K562 (cell line): Measurements from ENCODE around the gene MPZL1. TPM values are rescaled to one million over a fixed set of nuclear protein-coding genes. Genes with fewer than 3 reads are reported as not detected.

Source experiments
- DPF2 ChIP-seq: fragments of 450-650 bp; IDR thresholded peaks from 2 replicates; pipeline ENCODE4 v1.6.1; 2016
- EP400 ChIP-seq: fragments of 450-650 bp; IDR thresholded peaks from 2 replicates; pipeline ENCODE4 v1.6.1; 2017; ENCODE audit warnings: antibody characterized with exemption, mild to moderate bottlenecking, moderate library complexity
- ESRRA ChIP-seq: fragments of 450-650 bp; IDR thresholded peaks from 2 replicates; pipeline ENCODE4 v1.6.1; 2014; ENCODE audit warnings: low read depth, mild to moderate bottlenecking, moderate library complexity, borderline replicate concordance
- FIP1L1 ChIP-seq: fragments of 200-400 bp; formaldehyde crosslinking; IDR thresholded peaks from 2 replicates; pipeline ENCODE4 v1.6.1; 2018; ENCODE audit warnings: mild to moderate bottlenecking, low read depth, low read length; ENCODE audit not compliant: poor library complexity, severe bottlenecking
- FOSL1 ChIP-seq: fragments of 200-800 bp; sonication (Bioruptor generic); conservative IDR thresholded peaks from 2 replicates; pipeline ENCODE4 v1.6.1; 2016; ENCODE audit warnings: missing genetic modification characterization, missing compliant biosample characterization
- MTF1 ChIP-seq: fragments of 250-450 bp; sonication (Bioruptor Pico); IDR thresholded peaks from 2 replicates; pipeline ENCODE4 v1.9.0; 2021; ENCODE audit warnings: moderate library complexity, mild to moderate bottlenecking, inconsistent platforms, borderline replicate concordance
- NFRKB ChIP-seq: fragments of 450-650 bp; IDR thresholded peaks from 2 replicates; pipeline ENCODE4 v1.6.1; 2016; ENCODE audit warnings: low read depth
- NR4A1 ChIP-seq, 2 experiments: fragments of 250-450 bp in 1 of 2; fragments of 450-650 bp in 1 of 2; sonication (Bioruptor Pico) in 1 of 2; IDR thresholded peaks; 2 replicates each; pipeline versions ENCODE4 v1.4.0 to v1.6.1; 2016 to 2020; ENCODE audit warnings: mild to moderate bottlenecking in 2 of 2, missing compliant biosample characterization in 1 of 2, missing genetic modification characterization in 1 of 2, moderate library complexity in 1 of 2
- PCBP1 ChIP-seq: fragments of 200-400 bp; formaldehyde crosslinking; IDR thresholded peaks from 2 replicates; pipeline ENCODE4 v1.6.1; 2018; ENCODE audit warnings: mild to moderate bottlenecking, low read depth, low read length; ENCODE audit not compliant: poor library complexity, severe bottlenecking
- PHF8 ChIP-seq: fragments of 200-600 bp; sonication (generic); IDR thresholded peaks from 2 replicates; pipeline ENCODE4 v1.6.1; 2012; ENCODE audit warnings: mixed run types, mild to moderate bottlenecking, inconsistent platforms, low read length, moderate library complexity, borderline replicate concordance
- POLR2G ChIP-seq: fragments of 200-400 bp; formaldehyde crosslinking; IDR thresholded peaks from 2 replicates; pipeline ENCODE4 v1.6.1; 2017; ENCODE audit warnings: low read depth, mild to moderate bottlenecking, antibody characterized with exemption, low read length, moderate library complexity
- RBM17 ChIP-seq: fragments of 200-400 bp; formaldehyde crosslinking; IDR thresholded peaks from 2 replicates; pipeline ENCODE4 v1.6.1; 2017; ENCODE audit warnings: low read depth, mild to moderate bottlenecking, low read length, borderline replicate concordance
- SLC30A9 ChIP-seq: fragments of 250-450 bp; sonication (Bioruptor Pico); IDR thresholded peaks from 2 replicates; pipeline ENCODE4 v1.8.0; 2022; ENCODE audit warnings: mild to moderate bottlenecking, moderate library complexity
- SMARCC2 ChIP-seq: fragments of 450-650 bp; IDR thresholded peaks from 2 replicates; pipeline ENCODE4 v1.6.1; 2017; ENCODE audit warnings: antibody characterized with exemption, moderate library complexity, mild to moderate bottlenecking, low read depth
- U2AF1 ChIP-seq: fragments of 200-400 bp; formaldehyde crosslinking; optimal IDR thresholded peaks from 2 replicates; pipeline ENCODE3; 2017; ENCODE audit warnings: mild to moderate bottlenecking, low read depth, low read length, moderate library complexity
- ZBTB7A ChIP-seq: IDR thresholded peaks from 2 replicates; pipeline ENCODE4 v1.6.1; 2011; ENCODE audit warnings: low read depth, mild to moderate bottlenecking, low read length, moderate library complexity, borderline replicate concordance; ENCODE audit not compliant: control insufficient read depth
- ZNF146 ChIP-seq: IDR thresholded peaks from one replicate; pipeline ENCODE4 v1.6.1; 2018; ENCODE audit warnings: missing compliant biosample characterization; ENCODE audit not compliant: unreplicated experiment
- ZNF24 ChIP-seq: fragments of 450-650 bp; IDR thresholded peaks from 2 replicates; pipeline ENCODE4 v1.6.1; 2016
- ZNF589 ChIP-seq: fragments of 200-800 bp; sonication (Bioruptor generic); IDR thresholded peaks from 2 replicates; pipeline ENCODE4 v1.6.1; 2016; ENCODE audit warnings: low read depth, missing genetic modification characterization, missing compliant biosample characterization
- ZNF707 ChIP-seq: fragments of 250-450 bp; sonication (Bioruptor Pico); conservative IDR thresholded peaks from 2 replicates; pipeline ENCODE4 v1.8.0; 2022; ENCODE audit warnings: inconsistent platforms, mild to moderate bottlenecking, moderate library complexity
- polyA plus RNA-seq, 8 experiments: library from polyadenylated mRNA; depleted of rRNA in 4 of 8; stranded (reverse) in 5 of 8; unstranded in 3 of 8; fragments of >200 nt; fragmentation: Nextera tagmentation in 2 of 8; fragmentation: Illumina TruSeq in 1 of 8; extraction: Ambion mirVana in 2 of 8; extraction: Trizol in 1 of 8; gene quantifications; 2 replicates each; pipeline versions ENCODE4 v1.2.1 to v1.2.3, GENCODE V29; 2011 to 2014; ENCODE audit warnings: inconsistent platforms in 1 of 8, missing spikeins in 1 of 8
- total RNA-seq, 7 experiments: library from RNA; depleted of rRNA in 6 of 7; stranded (reverse); fragments of >200 nt in 6 of 7; fragmentation: Illumina TruSeq in 2 of 7; extraction: Trizol in 2 of 7; gene quantifications; 2 replicates each; pipeline versions ENCODE4 v1.2.1 to v1.2.3, GENCODE V29; 2011 to 2021; ENCODE audit warnings: low replicate concordance in 1 of 7
- TF ChIP-seq, protein P1 (sequence below), 2 experiments: IDR thresholded peaks; 2 replicates each; pipeline ENCODE4 v1.6.1; 2011; ENCODE audit warnings: borderline replicate concordance in 1 of 2, control low read depth in 1 of 2, low read depth in 1 of 2, low read length in 1 of 2, mild to moderate bottlenecking in 1 of 2, mixed read lengths in 1 of 2, moderate library complexity in 1 of 2; ENCODE audit not compliant: insufficient read depth in 1 of 2, insufficient read length in 1 of 2, poor library complexity in 1 of 2, severe bottlenecking in 1 of 2; ENCODE audit errors: extremely low read depth in 1 of 2
- TF ChIP-seq, protein P2 (sequence below), 2 experiments: fragments of 450-650 bp; conservative IDR thresholded peaks; 2 replicates each; pipeline ENCODE4 v1.6.1; 2017; ENCODE audit warnings: mild to moderate bottlenecking in 2 of 2, moderate library complexity in 2 of 2
- TF ChIP-seq, protein P3 (sequence below): fragments of 450-650 bp; IDR thresholded peaks from 2 replicates; pipeline ENCODE4 v1.6.1; 2016; ENCODE audit warnings: borderline replicate concordance

MPZL1 gene
- total and polyA plus RNA-seq, 9 of the 15 experiments (the other 6 are each of a cell fraction or from before 2014, with no cell fraction given), result 14.5 to 153 (median 66.5) TPM

DNA sequence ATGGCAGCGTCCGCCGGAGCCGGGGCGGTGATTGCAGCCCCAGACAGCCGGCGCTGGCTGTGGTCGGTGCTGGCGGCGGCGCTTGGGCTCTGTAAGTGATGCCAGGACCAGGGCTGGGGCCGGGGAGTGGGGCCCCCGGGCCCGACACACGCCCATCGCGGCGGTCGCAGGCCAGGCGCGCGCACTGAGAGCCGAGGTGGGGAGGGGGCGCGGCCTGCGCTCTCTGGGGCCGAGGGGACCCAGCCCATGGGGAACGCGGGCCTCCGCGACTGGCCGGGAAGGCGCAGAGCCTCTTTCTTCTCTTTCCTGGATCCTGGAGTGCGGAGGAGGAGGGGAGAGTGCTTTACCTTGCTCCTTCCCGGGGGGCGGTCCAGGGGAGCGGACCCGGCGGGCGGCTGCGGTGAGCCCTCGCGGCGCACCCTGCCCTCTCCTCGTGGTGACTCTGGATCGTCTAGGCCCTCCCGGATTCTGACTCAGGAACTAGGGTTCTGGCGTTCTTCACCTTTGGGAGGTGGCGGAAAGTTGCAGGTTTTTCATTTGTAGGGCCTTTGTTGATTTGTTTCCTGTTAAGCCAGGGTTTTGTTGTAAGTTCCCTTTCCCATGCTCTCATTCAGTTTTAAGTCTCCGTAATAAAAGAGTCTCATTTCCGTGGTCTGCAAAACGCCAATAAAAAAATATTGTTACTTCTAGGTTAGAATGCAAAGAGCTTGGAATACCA, 529 bp downstream of the MPZL1 start (continued):
- TF ChIP-seq U2AF1 (peak; percentile 71), ZNF589 (no peak), ZNF24 (no peak), MTF1 (CRISPR knock-in tag) (no peak), ZNF707 (CRISPR knock-in tag) (no peak), NR4A1 (CRISPR knock-in tag; IDR thresholded peaks at IDR 0.05) (no peak), NR4A1 (tag; IDR thresholded peaks at IDR 0.05) (no peak), SMARCC2 (peak; percentile 15; the same call in 1 of the 2 replicates), ZBTB7A (peak; percentile 91), ESRRA (no peak), FIP1L1 (peak; percentile 15), ZNF146 (CRISPR knock-in tag) (no peak), EP400 (peak; percentile 55; the same call in 1 of the 2 replicates), PHF8 (peak; percentile 49; the same call in 1 of the 2 replicates), SLC30A9 (CRISPR knock-in tag) (no peak), FOSL1 (tag) (0 out of 2 replicates have a peak, but pooled peaks have one; percentile 17), DPF2 (peak; percentile 33), NFRKB (no peak; the same call in 1 of the 2 replicates), PCBP1 (peak; percentile 93), POLR2G (peak; percentile 65), RBM17 (no peak)
- TF ChIP-seq, protein P1, sequence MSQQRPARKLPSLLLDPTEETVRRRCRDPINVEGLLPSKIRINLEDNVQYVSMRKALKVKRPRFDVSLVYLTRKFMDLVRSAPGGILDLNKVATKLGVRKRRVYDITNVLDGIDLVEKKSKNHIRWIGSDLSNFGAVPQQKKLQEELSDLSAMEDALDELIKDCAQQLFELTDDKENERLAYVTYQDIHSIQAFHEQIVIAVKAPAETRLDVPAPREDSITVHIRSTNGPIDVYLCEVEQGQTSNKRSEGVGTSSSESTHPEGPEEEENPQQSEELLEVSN (IDR thresholded peaks at IDR 0.05; ENCODE audit: borderline replicate concordance in 1 of 2, extremely low read depth in 1 of 2, insufficient read depth in 1 of 2, insufficient read length in 1 of 2, low read depth in 1 of 2, low read length in 1 of 2, poor library complexity in 1 of 2, severe bottlenecking in 1 of 2), result peak; percentile 62
- TF ChIP-seq, protein P2, sequence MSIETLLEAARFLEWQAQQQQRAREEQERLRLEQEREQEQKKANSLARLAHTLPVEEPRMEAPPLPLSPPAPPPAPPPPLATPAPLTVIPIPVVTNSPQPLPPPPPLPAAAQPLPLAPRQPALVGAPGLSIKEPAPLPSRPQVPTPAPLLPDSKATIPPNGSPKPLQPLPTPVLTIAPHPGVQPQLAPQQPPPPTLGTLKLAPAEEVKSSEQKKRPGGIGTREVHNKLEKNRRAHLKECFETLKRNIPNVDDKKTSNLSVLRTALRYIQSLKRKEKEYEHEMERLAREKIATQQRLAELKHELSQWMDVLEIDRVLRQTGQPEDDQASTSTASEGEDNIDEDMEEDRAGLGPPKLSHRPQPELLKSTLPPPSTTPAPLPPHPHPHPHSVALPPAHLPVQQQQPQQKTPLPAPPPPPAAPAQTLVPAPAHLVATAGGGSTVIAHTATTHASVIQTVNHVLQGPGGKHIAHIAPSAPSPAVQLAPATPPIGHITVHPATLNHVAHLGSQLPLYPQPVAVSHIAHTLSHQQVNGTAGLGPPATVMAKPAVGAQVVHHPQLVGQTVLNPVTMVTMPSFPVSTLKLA (conservative IDR thresholded peaks at IDR 0.05), result peak; percentile 44 to 79; a peak in 2 of 4 replicates
- TF ChIP-seq, protein P3, sequence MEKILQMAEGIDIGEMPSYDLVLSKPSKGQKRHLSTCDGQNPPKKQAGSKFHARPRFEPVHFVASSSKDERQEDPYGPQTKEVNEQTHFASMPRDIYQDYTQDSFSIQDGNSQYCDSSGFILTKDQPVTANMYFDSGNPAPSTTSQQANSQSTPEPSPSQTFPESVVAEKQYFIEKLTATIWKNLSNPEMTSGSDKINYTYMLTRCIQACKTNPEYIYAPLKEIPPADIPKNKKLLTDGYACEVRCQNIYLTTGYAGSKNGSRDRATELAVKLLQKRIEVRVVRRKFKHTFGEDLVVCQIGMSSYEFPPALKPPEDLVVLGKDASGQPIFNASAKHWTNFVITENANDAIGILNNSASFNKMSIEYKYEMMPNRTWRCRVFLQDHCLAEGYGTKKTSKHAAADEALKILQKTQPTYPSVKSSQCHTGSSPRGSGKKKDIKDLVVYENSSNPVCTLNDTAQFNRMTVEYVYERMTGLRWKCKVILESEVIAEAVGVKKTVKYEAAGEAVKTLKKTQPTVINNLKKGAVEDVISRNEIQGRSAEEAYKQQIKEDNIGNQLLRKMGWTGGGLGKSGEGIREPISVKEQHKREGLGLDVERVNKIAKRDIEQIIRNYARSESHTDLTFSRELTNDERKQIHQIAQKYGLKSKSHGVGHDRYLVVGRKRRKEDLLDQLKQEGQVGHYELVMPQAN, result peak; percentile 62; the same call in 1 of the 2 replicates
